ENCODE data around the gene C22orf23.
A peak's percentile ranks its signal among the peaks of the same experiment; 100 is the strongest.

Gene C22orf23

DNA sequence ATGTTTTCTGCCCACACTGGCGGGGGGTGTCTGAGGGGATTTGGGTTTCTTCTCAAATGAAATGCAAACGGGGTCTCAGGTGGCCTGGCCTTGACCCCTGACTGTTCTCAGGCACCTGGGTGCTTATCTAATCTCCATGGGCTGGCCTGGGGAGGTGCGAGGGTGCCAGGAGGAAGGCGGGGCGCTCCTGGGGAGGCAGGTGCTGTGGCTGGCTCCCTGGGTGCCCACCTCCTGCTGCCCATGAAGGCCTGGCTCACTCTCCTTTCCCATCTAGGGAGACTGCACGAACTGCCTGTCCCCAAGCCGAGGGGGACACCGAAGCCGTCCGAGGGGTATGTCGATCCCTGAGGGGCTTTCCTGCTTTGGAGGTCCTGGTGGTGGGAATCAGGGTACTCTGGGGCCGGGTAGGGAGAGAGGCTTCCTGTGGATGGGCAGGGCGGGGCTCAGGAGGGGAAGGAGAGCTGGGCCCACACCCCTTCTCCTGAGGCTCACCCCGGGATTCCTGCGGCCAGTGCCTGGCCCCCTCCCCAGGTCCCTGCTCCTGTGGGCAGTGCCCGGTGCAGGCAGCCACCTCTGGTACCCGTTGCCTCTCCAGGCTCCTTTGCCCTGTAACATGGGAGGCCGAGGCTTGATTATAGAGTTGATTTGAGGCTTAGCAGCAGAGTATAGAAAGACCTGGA lies 28.9 kb downstream of the C22orf23 start:
- no peak for DNase-seq

- no peak for DNase-seq
These were observed 29.5 kb downstream of the C22orf23 start for GRCh38 chr22:37923927-37924326.

- no peak for DNase-seq
These were observed 31.2 kb downstream of the C22orf23 start for GRCh38 chr22:37922191-37922590.

DNA sequence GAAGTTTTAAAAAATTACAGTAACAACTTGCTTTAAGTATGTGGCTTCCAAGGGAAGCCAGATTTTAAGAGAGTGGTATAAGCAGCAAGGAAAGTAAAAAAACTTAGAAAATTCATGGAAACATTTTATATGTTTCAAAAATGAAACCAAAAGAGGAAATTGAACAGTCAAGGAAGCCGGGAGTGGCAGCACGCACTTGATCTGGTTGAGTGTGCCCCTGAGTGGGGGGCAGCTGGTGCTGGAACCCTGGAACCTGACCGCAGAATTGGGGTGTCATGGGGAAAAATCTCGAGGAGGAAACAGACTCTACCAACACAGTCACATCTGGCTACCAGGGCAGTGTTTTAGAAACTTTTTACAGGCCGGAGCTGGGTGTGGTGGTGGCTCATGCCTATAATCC lies 33.3 kb downstream of the C22orf23 start:
- peak; percentile 81 for DNase-seq

DNA sequence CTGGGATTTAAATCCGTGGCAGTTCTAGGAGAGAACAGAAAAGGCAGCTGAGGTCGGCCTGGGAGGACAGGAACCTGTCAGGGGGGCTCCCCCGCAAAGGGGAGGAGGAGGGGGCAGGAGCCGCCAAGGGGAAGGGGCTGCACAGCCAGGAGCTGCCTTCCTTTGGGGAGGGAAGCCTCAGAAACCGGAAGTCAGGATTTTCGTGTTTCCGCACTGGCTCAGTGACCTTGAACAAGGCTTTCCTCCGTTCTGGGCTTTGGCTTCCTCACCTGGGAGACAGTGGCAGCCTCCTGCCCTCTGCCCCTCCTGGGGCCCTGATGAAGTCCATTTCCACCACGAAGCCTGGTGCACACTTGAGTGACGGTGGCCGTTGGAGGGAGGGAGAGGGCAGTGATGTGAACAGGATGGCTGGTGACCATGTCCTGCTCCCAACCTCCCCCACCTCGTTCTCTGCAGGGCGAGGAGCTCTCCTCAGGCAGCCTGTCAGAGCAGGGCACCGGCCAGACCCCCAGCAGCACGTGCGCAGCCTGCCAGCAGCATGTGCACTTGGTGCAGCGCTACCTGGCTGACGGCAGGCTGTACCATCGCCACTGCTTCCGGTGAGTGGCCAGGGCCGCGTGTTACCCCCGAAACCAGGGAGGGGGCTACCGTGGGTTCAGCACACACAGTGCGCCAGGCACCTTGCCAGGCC lies 34.7 kb downstream of the C22orf23 start:
- DNase-seq = no peak

- DNase-seq = no peak
These were observed 35.4 kb downstream of the C22orf23 start for GRCh38 chr22:37917874-37918548.

- DNase-seq = no peak
These were observed 37.1 kb downstream of the C22orf23 start for GRCh38 chr22:37916311-37916710.

DNA sequence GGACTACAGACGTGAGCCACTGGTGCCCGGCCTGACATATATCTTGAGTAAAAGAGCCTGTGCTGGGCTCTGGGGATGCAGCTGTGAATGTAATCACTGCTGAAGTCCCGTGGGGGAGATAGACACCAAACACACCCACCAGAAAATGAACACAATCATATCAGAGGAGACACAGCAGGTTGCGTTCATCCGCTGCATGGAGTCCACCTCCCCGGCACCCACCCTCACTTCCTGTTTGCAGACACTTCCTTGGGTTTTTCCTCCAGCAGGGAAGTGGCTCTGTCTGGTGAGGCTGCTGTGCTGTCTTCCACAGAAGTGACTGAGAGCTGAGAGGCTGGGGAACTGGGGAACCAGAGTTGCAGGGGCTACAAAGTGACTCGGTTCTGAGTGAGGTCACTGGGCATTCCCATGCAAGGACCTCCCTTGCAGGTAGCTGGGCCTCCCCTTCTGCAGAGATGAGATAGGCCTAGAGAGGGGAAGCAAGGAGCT lies 40.1 kb downstream of the C22orf23 start:
- no peak for DNase-seq

GRCh38 chr22:37912171-37912570 lies 41.2 kb downstream of the C22orf23 start:
- DNase-seq = no peak

- DNase-seq = no peak
These were observed 41.7 kb downstream of the C22orf23 start for GRCh38 chr22:37911697-37912096.

- no peak for DNase-seq
These were observed 42.3 kb downstream of the C22orf23 start for GRCh38 chr22:37910890-37911672.

DNA sequence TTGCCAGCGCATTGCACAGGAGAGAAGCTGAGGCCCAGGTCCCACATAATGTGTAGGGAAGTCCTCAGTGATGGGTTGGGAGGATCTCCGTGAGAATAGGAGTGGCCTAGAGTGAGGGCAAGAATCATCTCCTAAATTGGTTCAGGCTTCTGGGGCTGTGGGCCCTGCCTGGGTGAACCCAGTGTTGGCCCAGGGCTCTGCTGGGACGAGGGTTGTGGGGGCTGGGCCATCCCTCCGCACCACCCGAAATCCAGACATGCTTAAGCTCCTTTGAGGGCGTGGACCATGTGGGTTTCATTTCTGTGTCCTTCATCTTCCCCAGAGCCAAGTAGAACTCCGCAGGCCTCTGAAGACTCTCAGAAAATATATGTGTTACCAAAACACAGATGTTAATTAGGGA lies 43.6 kb downstream of the C22orf23 start:
- no peak for DNase-seq

DNA sequence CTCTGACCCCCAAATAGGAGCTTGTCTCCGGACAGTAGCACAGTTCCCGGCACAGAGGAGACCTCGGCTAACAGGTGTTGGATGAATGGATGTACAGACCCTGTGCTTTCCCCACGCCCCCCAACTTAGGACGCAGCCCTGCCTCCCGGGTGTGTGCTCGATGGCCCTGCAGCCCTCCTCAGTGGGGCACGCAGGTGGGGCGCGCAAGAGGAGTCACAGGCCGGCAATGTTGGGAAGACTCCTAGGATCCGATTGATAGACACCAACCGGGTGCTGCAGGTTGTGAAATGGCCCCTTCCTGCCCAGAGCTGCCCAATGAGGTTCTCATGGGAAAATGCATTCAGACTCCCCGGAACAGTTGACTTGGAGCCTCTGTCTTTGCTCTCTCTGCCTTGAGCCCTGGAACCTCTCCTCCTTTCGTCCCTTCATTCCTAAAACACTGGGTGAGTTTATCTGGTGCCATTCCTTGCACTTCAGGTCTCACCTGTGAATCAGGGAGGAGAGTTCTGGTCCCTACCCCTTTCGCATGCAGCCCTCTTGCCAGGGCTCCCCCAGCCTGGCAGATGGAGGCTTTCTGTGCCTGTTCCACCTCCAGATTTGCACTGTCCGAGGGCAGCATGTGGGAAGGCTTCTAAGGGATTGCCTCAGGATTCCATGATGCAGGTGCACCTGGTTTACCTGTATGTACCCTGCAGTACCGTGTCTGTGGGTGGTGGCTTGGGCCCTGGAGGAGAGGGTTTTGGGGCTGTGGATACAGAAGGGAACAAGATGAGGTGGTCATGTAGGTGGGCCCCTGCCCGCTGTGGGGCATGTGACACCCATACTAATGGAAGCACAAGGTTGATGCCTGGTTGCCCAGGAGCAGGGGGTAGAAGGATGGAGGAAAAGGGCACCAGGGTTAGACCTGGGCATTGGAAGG lies 46.1 kb downstream of the C22orf23 start:
- DNase-seq = no peak

GRCh38 chr22:37906364-37907008 lies 46.9 kb downstream of the C22orf23 start:
- DNase-seq = no peak

DNA sequence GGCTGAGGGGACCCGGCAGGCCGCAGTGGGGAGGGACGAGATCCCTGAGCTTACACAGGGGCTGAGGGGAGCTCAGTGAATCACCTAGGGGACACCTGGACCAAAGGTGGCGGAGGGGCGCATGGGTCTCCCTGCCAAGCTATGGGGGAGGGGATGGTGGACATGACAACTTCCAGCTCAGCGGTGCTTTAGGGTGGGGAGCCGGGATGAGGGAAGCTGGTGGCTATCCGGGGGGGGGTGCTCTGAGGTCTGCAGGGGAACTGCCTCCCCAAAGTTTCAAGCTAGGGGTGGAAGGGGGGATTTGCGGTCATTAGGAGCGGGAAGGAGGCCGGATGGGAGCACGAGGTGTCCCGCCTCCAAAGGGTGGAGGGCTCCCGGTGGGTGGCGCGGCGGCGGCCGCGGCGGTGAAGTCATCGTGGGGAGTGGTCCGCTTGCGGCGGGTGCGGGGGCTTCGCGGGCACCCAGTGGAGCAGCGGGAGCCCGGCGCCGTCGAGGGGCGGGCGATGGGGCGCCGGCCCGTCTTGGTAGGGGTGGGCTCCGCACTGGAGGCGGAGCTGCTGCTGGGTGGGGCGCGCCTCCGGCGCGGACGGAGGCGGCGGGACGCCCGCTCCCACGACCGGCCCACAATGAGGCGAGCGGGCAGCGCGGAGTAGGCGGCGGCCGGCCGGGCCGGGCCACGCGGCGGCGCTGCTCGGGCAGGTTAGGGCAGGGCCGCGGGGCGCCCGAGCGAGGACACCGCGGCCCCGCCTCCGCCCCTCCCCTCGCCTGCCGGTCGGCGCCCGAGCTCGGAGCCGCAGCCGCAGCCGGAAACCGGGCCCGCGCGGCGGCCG lies 47.7 kb downstream of the C22orf23 start, which contains the start of gene MICALL1:
Gene MICALL1 (plus strand): TSS at position 764 of the 830 bp plus-strand sequence. CDS start 126 bp downstream, outside the sequence.
- DNase-seq = peak; percentile 40

GRCh38 chr22:37904572-37905533 lies 48.5 kb downstream of the C22orf23 start:
- DNase-seq = peak; percentile 89

GRCh38 chr22:37898441-37899181 lies 54.8 kb downstream of the C22orf23 start:
- DNase-seq = no peak

DNA sequence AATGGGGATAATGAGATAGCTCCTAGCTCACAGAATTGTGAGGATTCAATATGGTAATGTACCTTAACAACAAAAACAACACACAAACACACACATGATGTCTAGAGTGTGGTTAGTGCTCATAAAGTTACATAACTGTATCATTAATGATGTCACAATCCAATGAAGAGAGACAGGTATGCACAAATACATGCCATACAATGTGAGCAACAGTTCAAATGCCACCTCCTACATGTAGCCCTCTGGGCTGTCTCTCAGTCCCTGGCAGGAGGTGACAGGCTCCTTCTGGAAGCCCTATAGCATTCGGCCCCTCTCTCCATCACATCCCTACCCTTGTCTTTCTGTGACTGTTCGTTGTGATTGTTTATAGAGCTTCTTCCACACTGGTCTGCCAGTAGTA lies 55.6 kb downstream of the C22orf23 start:
- DNase-seq = no peak

All from MV-4-11 (cell line).